ENCODE measurements around the gene PCCA. TPM values are rescaled to one million over a fixed set of nuclear protein-coding genes. Genes with fewer than 3 reads are reported as not detected.

The PCCA gene
- total RNA-seq, 1 experiment from 2014 or later = 52.8 TPM

GRCh38 chr13:100059827-100060226 lies 29.1 kb upstream of the PCCA start:
- peaks cover 12% of the 10 kb centered on the region for H3K4me1 Mint-ChIP-seq
- ATAC-seq (no peak), DNase-seq (ENCODE audit: low spot score) (no peak)
- ChIA-PET POLR2A (no interaction called here), CTCF (no interaction called here)
- no peak overlapping the region for H3K4me3 Mint-ChIP-seq
- H3K36me3 Mint-ChIP-seq = peaks cover 26% of the 10 kb centered on the region
- H3K9me3 Mint-ChIP-seq = peaks cover 29% of the 10 kb centered on the region
- H3K27me3 Mint-ChIP-seq (ENCODE audit: low read depth) = peaks cover 12% of the 10 kb centered on the region
- TF ChIP-seq STAT6 (CRISPR knock-in tag; conservative IDR thresholded peaks at IDR 0.05; ENCODE audit: low read depth) (no peak), ZBTB21 (CRISPR knock-in tag; IDR thresholded peaks at IDR 0.05; ENCODE audit: borderline replicate concordance) (no peak), FOXP4 (CRISPR knock-in tag; IDR thresholded peaks at IDR 0.05) (no peak), ZNF121 (CRISPR knock-in tag; IDR thresholded peaks at IDR 0.05) (no peak), MYBL2 (CRISPR knock-in tag; IDR thresholded peaks at IDR 0.05) (no peak), ETV6 (CRISPR knock-in tag; IDR thresholded peaks at IDR 0.05) (no peak), TP53 (CRISPR knock-in tag; IDR thresholded peaks at IDR 0.05) (no peak), FOXP1 (CRISPR knock-in tag; IDR thresholded peaks at IDR 0.05; ENCODE audit: borderline replicate concordance) (no peak), ATF1 (CRISPR knock-in tag; IDR thresholded peaks at IDR 0.05) (no peak), RELA (CRISPR knock-in tag; IDR thresholded peaks at IDR 0.05; ENCODE audit: borderline replicate concordance) (no peak), GABPB1 (CRISPR knock-in tag; IDR thresholded peaks at IDR 0.05) (no peak), ATF3 (CRISPR knock-in tag; conservative IDR thresholded peaks at IDR 0.05) (no peak), MAX (CRISPR knock-in tag; IDR thresholded peaks at IDR 0.05) (no peak), ELF4 (CRISPR knock-in tag; IDR thresholded peaks at IDR 0.05; ENCODE audit: low read depth) (no peak), ATF2 (CRISPR knock-in tag; IDR thresholded peaks at IDR 0.05; ENCODE audit: borderline replicate concordance, low read depth) (no peak)
- TF ChIP-seq, protein P1, sequence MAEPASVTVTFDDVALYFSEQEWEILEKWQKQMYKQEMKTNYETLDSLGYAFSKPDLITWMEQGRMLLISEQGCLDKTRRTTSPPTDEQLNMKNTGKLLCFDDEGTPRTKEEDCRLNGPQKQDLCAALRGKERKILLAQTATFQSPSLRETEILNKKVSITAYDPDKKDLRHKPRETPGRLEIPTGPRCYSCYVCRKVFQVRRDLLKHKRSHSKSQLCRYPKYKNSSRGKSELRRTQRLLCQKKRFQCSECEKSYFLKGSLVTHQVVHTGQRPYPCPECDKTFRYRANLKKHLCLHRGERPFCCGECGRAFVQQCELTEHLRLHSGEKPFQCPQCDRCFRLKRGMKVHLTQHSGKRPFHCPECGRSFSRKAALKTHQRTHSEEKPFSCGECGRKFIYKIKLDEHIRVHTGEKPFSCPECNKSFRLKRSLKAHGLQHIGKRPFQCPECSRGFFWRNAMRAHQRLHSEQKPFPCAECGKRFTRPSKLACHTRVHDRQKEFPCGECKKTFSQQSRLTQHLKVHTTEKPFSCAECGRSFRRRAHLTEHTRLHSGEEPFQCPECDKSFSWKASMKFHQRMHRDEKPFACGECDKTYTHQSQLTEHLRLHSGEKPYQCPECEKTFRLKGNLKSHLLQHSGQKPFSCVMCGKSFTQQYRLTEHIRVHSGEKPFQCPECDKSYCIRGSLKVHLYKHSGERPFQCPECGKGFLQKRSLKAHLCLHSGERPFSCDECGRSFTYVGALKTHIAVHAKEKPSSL (CRISPR knock-in tag; conservative IDR thresholded peaks at IDR 0.05) = no peak
- TF ChIP-seq, protein P2, sequence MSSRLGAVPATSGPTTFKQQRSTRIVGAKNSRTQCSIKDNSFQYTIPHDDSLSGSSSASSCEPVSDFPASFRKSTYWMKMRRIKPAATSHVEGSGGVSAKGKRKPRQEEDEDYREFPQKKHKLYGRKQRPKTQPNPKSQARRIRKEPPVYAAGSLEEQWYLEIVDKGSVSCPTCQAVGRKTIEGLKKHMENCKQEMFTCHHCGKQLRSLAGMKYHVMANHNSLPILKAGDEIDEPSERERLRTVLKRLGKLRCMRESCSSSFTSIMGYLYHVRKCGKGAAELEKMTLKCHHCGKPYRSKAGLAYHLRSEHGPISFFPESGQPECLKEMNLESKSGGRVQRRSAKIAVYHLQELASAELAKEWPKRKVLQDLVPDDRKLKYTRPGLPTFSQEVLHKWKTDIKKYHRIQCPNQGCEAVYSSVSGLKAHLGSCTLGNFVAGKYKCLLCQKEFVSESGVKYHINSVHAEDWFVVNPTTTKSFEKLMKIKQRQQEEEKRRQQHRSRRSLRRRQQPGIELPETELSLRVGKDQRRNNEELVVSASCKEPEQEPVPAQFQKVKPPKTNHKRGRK (CRISPR knock-in tag; IDR thresholded peaks at IDR 0.05; ENCODE audit: borderline replicate concordance) = no peak
- TF ChIP-seq, protein P3, sequence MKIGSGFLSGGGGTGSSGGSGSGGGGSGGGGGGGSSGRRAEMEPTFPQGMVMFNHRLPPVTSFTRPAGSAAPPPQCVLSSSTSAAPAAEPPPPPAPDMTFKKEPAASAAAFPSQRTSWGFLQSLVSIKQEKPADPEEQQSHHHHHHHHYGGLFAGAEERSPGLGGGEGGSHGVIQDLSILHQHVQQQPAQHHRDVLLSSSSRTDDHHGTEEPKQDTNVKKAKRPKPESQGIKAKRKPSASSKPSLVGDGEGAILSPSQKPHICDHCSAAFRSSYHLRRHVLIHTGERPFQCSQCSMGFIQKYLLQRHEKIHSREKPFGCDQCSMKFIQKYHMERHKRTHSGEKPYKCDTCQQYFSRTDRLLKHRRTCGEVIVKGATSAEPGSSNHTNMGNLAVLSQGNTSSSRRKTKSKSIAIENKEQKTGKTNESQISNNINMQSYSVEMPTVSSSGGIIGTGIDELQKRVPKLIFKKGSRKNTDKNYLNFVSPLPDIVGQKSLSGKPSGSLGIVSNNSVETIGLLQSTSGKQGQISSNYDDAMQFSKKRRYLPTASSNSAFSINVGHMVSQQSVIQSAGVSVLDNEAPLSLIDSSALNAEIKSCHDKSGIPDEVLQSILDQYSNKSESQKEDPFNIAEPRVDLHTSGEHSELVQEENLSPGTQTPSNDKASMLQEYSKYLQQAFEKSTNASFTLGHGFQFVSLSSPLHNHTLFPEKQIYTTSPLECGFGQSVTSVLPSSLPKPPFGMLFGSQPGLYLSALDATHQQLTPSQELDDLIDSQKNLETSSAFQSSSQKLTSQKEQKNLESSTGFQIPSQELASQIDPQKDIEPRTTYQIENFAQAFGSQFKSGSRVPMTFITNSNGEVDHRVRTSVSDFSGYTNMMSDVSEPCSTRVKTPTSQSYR (CRISPR knock-in tag; IDR thresholded peaks at IDR 0.05) = no peak
- no peak overlapping the region for H3K27ac Mint-ChIP-seq
